Measurements from ENCODE around the gene FAM217B. TPM values are rescaled to one million over a fixed set of nuclear protein-coding genes. Genes with fewer than 3 reads are reported as not detected.

Gene FAM217B
- polyA plus RNA-seq, 1 donor from 2014 or later, result 15.1 TPM

DNA sequence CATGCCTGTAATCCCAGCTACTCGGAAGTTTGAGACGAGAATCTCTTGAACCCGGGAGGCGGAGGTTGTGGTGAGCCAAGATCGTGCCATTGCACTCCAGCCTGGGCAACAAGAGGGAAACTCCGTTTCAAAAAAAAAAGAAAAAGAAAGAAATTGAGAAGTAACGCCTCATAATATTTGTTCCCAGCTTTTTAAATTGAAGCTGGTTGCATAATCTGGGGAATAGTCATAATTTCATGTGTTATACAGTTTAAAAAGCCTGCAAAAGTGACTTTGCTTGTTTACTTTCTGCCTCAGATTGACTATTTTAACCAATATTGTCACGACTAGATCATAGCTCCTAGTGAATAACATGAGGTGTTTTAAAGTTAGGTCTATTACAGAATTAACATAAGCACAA, 7.2 kb downstream of the FAM217B start:
- no peaks in the 10 kb centered on the region for H3K9me2 ChIP-seq (ENCODE audit: insufficient read depth, low read length)
- no peak overlapping the region for H3K27ac ChIP-seq (ENCODE audit: low read length)
- no peak overlapping the region for H3K9ac ChIP-seq (ENCODE audit: low read length)
- no peak overlapping the region for H2AFZ ChIP-seq (ENCODE audit: low read depth, low read length)
- no peaks in the 10 kb centered on the region for H3K79me2 ChIP-seq (replicated peaks; ENCODE audit: insufficient read depth, low read length)
- H3K4me2 ChIP-seq (ENCODE audit: low read length), result no peak overlapping the region
- H3K36me3 ChIP-seq (ENCODE audit: insufficient read depth, low read length), result no peaks in the 10 kb centered on the region
- TF ChIP-seq MXI1 (conservative IDR thresholded peaks at IDR 0.05; ENCODE audit: poor library complexity, severe bottlenecking), result no peak
- TF ChIP-seq EP300 (conservative IDR thresholded peaks at IDR 0.05; ENCODE audit: poor library complexity, severe bottlenecking), result no peak
- no peak for TF ChIP-seq POLR2AphosphoS5 (IDR thresholded peaks at IDR 0.05)
- no peak for TF ChIP-seq SMC3 (conservative IDR thresholded peaks at IDR 0.05; ENCODE audit: poor library complexity)
- H3K4me3 ChIP-seq (ENCODE audit: low read length), result no peak overlapping the region
- H3K27me3 ChIP-seq (ENCODE audit: insufficient read depth, low read depth, low read length), result no peaks in the 10 kb centered on the region
- no peaks in the 10 kb centered on the region for H3K9me3 ChIP-seq (ENCODE audit: low read length)
- H4K20me1 ChIP-seq (ENCODE audit: insufficient read depth), result no peaks in the 10 kb centered on the region
- no peaks in the 10 kb centered on the region for H3F3A ChIP-seq (ENCODE audit: insufficient read depth, low read length, poor library complexity, severe bottlenecking)

DNA sequence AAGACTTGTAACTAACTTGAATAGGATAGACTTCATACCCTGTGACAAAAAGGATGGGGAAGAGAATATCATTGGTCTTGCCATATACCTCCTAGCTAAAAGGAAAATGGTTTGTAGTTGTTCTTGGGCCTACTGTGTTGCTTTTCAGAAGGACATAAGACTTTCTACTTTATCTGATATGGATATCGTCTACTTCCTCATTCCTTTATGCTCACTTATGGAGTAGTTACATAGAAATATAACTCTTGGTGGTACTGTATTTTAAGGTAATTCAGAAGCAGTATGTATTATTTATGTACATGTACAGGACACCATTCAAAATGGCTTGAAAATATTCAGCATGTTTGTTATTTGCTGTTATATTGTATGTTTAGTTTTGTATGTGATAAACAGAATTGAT, 8.0 kb downstream of the FAM217B start:
- Histone ChIP-seq H3F3A (ENCODE audit: insufficient read depth, low read length, poor library complexity, severe bottlenecking) (no peaks in the 10 kb centered on the region), H3K36me3 (ENCODE audit: insufficient read depth, low read length) (no peaks in the 10 kb centered on the region), H3K9me2 (ENCODE audit: insufficient read depth, low read length) (no peaks in the 10 kb centered on the region), H3K4me3 (ENCODE audit: low read length) (no peak overlapping the region), H3K27me3 (ENCODE audit: insufficient read depth, low read depth, low read length) (no peaks in the 10 kb centered on the region), H3K9me3 (ENCODE audit: low read length) (no peaks in the 10 kb centered on the region), H3K27ac (ENCODE audit: low read length) (no peak overlapping the region), H3K4me2 (ENCODE audit: low read length) (no peak overlapping the region), H4K20me1 (ENCODE audit: insufficient read depth) (no peaks in the 10 kb centered on the region), H2AFZ (ENCODE audit: low read depth, low read length) (no peak overlapping the region), H3K79me2 (replicated peaks; ENCODE audit: insufficient read depth, low read length) (no peaks in the 10 kb centered on the region), H3K9ac (ENCODE audit: low read length) (no peak overlapping the region)
- no peak for TF ChIP-seq EP300 (conservative IDR thresholded peaks at IDR 0.05; ENCODE audit: poor library complexity, severe bottlenecking)
- no peak for TF ChIP-seq SMC3 (conservative IDR thresholded peaks at IDR 0.05; ENCODE audit: poor library complexity)
- TF ChIP-seq RAD21 (conservative IDR thresholded peaks at IDR 0.05), result no peak
- TF ChIP-seq TAF1 (IDR thresholded peaks at IDR 0.05; ENCODE audit: low read depth), result no peak
- no peak for TF ChIP-seq MXI1 (conservative IDR thresholded peaks at IDR 0.05; ENCODE audit: poor library complexity, severe bottlenecking)
- TF ChIP-seq REST (IDR thresholded peaks at IDR 0.05; ENCODE audit: borderline replicate concordance), result no peak
- TF ChIP-seq EZH2 (IDR thresholded peaks at IDR 0.05; ENCODE audit: borderline replicate concordance, insufficient read depth, low read length, poor library complexity, severe bottlenecking), result no peak
- no peak for TF ChIP-seq CTCF (IDR thresholded peaks at IDR 0.05; ENCODE audit: poor library complexity, severe bottlenecking)
- TF ChIP-seq POLR2AphosphoS5 (IDR thresholded peaks at IDR 0.05), result no peak
